H1 (cell line): ENCODE measurements around the gene UQCC5. TPM values are rescaled to one million over a fixed set of nuclear protein-coding genes. Genes with fewer than 3 reads are reported as not detected.

ENCODE experiments used
- BACH1 ChIP-seq: IDR thresholded peaks from 2 replicates; pipeline ENCODE4 v1.6.1; 2012; ENCODE audit warnings: low read length, improper control_type of control experiment
- CHD1 ChIP-seq: IDR thresholded peaks from 2 replicates; pipeline ENCODE4 v1.6.1; 2012; ENCODE audit warnings: low read depth, low read length, improper control_type of control experiment
- NANOG ChIP-seq: IDR thresholded peaks from 2 replicates; pipeline ENCODE4 v1.6.1; 2011; ENCODE audit warnings: low read length, low read depth, mild to moderate bottlenecking, inconsistent platforms; ENCODE audit not compliant: insufficient read depth, poor library complexity, severe bottlenecking
- POU5F1 ChIP-seq: IDR thresholded peaks from 2 replicates; pipeline ENCODE4 v1.6.1; 2011; ENCODE audit warnings: low read depth, mild to moderate bottlenecking, low read length, moderate library complexity
- RAD21 ChIP-seq, 2 experiments: IDR thresholded peaks in 1 of 2; conservative IDR thresholded peaks in 1 of 2; 2 replicates each; pipeline ENCODE4 v1.6.1; 2011; ENCODE audit warnings: low read depth in 2 of 2, low read length in 2 of 2, improper control_type of control experiment in 1 of 2, inconsistent platforms in 1 of 2, mild to moderate bottlenecking in 1 of 2, moderate library complexity in 1 of 2
- RXRA ChIP-seq: IDR thresholded peaks from 2 replicates; pipeline ENCODE4 v1.6.1; 2011; ENCODE audit warnings: low read depth, mild to moderate bottlenecking, low read length, moderate library complexity; ENCODE audit not compliant: insufficient read depth
- SIN3A ChIP-seq, 2 experiments: IDR thresholded peaks in 1 of 2; conservative IDR thresholded peaks in 1 of 2; 2 replicates each; pipeline ENCODE4 v1.6.1; 2011 to 2012; ENCODE audit warnings: low read length in 2 of 2, improper control_type of control experiment in 1 of 2, low read depth in 1 of 2, mild to moderate bottlenecking in 1 of 2
- SIX5 ChIP-seq: IDR thresholded peaks from 2 replicates; pipeline ENCODE4 v1.6.1; 2011; ENCODE audit warnings: mild to moderate bottlenecking, low read depth, low read length
- SP2 ChIP-seq: IDR thresholded peaks from 2 replicates; pipeline ENCODE4 v1.6.1; 2012; ENCODE audit warnings: mild to moderate bottlenecking, low read length, inconsistent platforms
- SRF ChIP-seq: IDR thresholded peaks from 2 replicates; pipeline ENCODE4 v1.6.1; 2011; ENCODE audit warnings: mild to moderate bottlenecking, low read depth, low read length, moderate library complexity
- polyA plus RNA-seq, 7 experiments: library from polyadenylated mRNA; depleted of rRNA in 3 of 7; stranded (reverse) in 5 of 7; unstranded in 2 of 7; fragments of >200 nt in 5 of 7; fragments of 200-250 nt in 2 of 7; gene quantifications; 1 replicate in 5 of 7; 2 replicates in 1 of 7; 4 replicates in 1 of 7; pipeline versions ENCODE4 v1.2.1 to v1.2.3, GENCODE V29; 2011 to 2013; ENCODE audit warnings: missing spikeins in 2 of 7, mixed read lengths in 2 of 7
- total RNA-seq: library from RNA; stranded (reverse); fragmentation: NEBNext Ultra II Directional; extraction: Animal tissue kit (Norgen Biotek cat#: 25700); gene quantifications from 2 replicates; pipeline ENCODE4 v1.2.1, GENCODE V29; 2021
- TF ChIP-seq, protein P1 (sequence below): fragments of 300-600 bp; sonication (generic); IDR thresholded peaks from 2 replicates; pipeline ENCODE4 v1.7.1; 2012; ENCODE audit warnings: low read length, moderate library complexity, mild to moderate bottlenecking, inconsistent platforms; ENCODE audit not compliant: insufficient replicate concordance

The UQCC5 gene
- total and polyA plus RNA-seq, 2 of the 8 experiments (the other 6 are each of a cell fraction or from before 2014, with no cell fraction given) = 35.0 to 37.7 TPM

DNA sequence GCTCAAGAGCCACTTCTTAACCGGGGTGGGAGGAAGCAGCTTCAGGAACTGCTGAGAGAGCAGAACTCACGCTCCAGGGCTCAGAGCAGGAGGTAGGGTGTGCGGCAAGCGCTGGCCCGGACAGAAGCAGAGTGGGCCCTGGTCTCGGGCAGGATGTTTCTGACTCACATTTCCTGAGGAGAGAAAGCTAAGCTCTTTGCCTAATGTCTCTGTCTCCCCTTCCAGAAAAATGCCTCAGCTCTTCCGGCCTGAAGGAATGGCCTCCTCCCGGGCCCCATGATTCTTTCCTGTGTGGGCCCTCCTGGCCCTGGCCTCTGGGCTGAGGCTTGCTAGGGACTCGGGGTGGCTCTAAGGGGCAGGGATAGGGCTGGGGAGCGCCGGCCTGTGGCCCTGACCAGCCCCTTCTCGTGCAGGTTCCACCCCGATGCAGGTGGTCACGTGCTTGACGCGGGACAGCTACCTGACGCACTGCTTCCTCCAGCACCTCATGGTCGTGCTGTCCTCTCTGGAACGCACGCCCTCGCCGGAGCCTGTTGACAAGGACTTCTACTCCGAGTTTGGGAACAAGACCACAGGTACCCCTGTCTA, 45.4 kb upstream of the UQCC5 start (continued):
- TF ChIP-seq, protein P1, sequence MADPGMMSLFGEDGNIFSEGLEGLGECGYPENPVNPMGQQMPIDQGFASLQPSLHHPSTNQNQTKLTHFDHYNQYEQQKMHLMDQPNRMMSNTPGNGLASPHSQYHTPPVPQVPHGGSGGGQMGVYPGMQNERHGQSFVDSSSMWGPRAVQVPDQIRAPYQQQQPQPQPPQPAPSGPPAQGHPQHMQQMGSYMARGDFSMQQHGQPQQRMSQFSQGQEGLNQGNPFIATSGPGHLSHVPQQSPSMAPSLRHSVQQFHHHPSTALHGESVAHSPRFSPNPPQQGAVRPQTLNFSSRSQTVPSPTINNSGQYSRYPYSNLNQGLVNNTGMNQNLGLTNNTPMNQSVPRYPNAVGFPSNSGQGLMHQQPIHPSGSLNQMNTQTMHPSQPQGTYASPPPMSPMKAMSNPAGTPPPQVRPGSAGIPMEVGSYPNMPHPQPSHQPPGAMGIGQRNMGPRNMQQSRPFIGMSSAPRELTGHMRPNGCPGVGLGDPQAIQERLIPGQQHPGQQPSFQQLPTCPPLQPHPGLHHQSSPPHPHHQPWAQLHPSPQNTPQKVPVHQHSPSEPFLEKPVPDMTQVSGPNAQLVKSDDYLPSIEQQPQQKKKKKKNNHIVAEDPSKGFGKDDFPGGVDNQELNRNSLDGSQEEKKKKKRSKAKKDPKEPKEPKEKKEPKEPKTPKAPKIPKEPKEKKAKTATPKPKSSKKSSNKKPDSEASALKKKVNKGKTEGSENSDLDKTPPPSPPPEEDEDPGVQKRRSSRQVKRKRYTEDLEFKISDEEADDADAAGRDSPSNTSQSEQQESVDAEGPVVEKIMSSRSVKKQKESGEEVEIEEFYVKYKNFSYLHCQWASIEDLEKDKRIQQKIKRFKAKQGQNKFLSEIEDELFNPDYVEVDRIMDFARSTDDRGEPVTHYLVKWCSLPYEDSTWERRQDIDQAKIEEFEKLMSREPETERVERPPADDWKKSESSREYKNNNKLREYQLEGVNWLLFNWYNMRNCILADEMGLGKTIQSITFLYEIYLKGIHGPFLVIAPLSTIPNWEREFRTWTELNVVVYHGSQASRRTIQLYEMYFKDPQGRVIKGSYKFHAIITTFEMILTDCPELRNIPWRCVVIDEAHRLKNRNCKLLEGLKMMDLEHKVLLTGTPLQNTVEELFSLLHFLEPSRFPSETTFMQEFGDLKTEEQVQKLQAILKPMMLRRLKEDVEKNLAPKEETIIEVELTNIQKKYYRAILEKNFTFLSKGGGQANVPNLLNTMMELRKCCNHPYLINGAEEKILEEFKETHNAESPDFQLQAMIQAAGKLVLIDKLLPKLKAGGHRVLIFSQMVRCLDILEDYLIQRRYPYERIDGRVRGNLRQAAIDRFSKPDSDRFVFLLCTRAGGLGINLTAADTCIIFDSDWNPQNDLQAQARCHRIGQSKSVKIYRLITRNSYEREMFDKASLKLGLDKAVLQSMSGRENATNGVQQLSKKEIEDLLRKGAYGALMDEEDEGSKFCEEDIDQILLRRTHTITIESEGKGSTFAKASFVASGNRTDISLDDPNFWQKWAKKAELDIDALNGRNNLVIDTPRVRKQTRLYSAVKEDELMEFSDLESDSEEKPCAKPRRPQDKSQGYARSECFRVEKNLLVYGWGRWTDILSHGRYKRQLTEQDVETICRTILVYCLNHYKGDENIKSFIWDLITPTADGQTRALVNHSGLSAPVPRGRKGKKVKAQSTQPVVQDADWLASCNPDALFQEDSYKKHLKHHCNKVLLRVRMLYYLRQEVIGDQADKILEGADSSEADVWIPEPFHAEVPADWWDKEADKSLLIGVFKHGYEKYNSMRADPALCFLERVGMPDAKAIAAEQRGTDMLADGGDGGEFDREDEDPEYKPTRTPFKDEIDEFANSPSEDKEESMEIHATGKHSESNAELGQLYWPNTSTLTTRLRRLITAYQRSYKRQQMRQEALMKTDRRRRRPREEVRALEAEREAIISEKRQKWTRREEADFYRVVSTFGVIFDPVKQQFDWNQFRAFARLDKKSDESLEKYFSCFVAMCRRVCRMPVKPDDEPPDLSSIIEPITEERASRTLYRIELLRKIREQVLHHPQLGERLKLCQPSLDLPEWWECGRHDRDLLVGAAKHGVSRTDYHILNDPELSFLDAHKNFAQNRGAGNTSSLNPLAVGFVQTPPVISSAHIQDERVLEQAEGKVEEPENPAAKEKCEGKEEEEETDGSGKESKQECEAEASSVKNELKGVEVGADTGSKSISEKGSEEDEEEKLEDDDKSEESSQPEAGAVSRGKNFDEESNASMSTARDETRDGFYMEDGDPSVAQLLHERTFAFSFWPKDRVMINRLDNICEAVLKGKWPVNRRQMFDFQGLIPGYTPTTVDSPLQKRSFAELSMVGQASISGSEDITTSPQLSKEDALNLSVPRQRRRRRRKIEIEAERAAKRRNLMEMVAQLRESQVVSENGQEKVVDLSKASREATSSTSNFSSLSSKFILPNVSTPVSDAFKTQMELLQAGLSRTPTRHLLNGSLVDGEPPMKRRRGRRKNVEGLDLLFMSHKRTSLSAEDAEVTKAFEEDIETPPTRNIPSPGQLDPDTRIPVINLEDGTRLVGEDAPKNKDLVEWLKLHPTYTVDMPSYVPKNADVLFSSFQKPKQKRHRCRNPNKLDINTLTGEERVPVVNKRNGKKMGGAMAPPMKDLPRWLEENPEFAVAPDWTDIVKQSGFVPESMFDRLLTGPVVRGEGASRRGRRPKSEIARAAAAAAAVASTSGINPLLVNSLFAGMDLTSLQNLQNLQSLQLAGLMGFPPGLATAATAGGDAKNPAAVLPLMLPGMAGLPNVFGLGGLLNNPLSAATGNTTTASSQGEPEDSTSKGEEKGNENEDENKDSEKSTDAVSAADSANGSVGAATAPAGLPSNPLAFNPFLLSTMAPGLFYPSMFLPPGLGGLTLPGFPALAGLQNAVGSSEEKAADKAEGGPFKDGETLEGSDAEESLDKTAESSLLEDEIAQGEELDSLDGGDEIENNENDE = no peak
- TF ChIP-seq POU5F1 = no peak
- no peak for TF ChIP-seq CHD1
- TF ChIP-seq RAD21 (IDR thresholded peaks at IDR 0.05 in 1 of 2, conservative IDR thresholded peaks at IDR 0.05 in 1 of 2; ENCODE audit: low read depth in 2 of 2, low read length in 2 of 2) = no peak
- no peak for TF ChIP-seq SRF
- TF ChIP-seq BACH1 = no peak
- no peak for TF ChIP-seq SIN3A (conservative IDR thresholded peaks at IDR 0.05 in 1 of 2, IDR thresholded peaks at IDR 0.05 in 1 of 2; ENCODE audit: low read depth in 1 of 2, low read length in 2 of 2)
- no peak for TF ChIP-seq SIX5
- TF ChIP-seq RXRA = no peak
- no peak for TF ChIP-seq SP2
- no peak for TF ChIP-seq NANOG
